Psoas muscle (tissue), 8 donors: ENCODE results near the gene ISL2. TPM values are rescaled to one million over a fixed set of nuclear protein-coding genes. Genes with fewer than 3 reads are reported as not detected.
"Not testable (repeated sequence)": the region's sequence is repeated elsewhere in the genome, so short reads cannot be mapped to it uniquely, and the experiment has no call there.

Experiments used
- ATAC-seq, 4 donors: fragments of 200-7000 bp; cut with Tn5 transposase; one replicate each; pipeline ENCODE4 v1.9.1; 2020; ENCODE audit warnings: moderate library complexity in 3 of 4, mild to moderate bottlenecking in 2 of 4
- DNase-seq, 2 donors: peaks; one replicate each; pipeline ENCODE4 v3.0.0-alpha.2; 2020
- H3K27ac ChIP-seq: fragments of 200-600 bp; one replicate; pipeline ENCODE4 v1.8.0; 2022
- H3K27me3 ChIP-seq, 3 donors: fragments of 200-600 bp in 1 of 3; one replicate each; pipeline versions ENCODE4 v1.6.1 to v1.8.0; 2013 to 2022; ENCODE audit warnings: low read length in 2 of 3, mild to moderate bottlenecking in 2 of 3, moderate library complexity in 1 of 3; ENCODE audit not compliant: insufficient read depth in 3 of 3
- H3K36me3 ChIP-seq, 2 donors: fragments of 200-600 bp in 1 of 2; one replicate each; pipeline versions ENCODE4 v1.6.1 to v1.8.0; 2013 to 2022; ENCODE audit warnings: low read depth in 1 of 2, mild to moderate bottlenecking in 1 of 2, moderate library complexity in 1 of 2; ENCODE audit not compliant: insufficient read depth in 1 of 2
- H3K4me1 ChIP-seq: fragments of 200-600 bp; one replicate; pipeline ENCODE4 v1.8.0; 2022
- H3K4me3 ChIP-seq: fragments of 200-600 bp; one replicate; pipeline ENCODE4 v1.8.0; 2022; ENCODE audit warnings: mild to moderate bottlenecking
- H3K9me3 ChIP-seq: fragments of 200-600 bp; one replicate; pipeline ENCODE4 v1.8.0; 2022
- CTCF ChIP-seq: fragments of 200-600 bp; IDR thresholded peaks from one replicate; pipeline ENCODE4 v1.8.0; 2022; ENCODE audit warnings: antibody characterized with exemption
- whole genome bisulfite sequencing, 3 donors: extraction: QIAGEN DNeasy Blood & Tissue Kit; methylation state at CpG; one replicate each; pipeline versions ENCODE4 v1.1.6 to v1.1.7; 2013; 5-methylcytosine and 5-hydroxymethylcytosine counted together
- intact Hi-C, 2 donors: fragments of 100-400 bp; cut with DNase I; formaldehyde crosslinking; loops; one replicate each; pipeline versions ENCODE4 v1.11.0 to v1.14.2; 2022
- long read RNA-seq, 2 donors: library from polyadenylated mRNA; unstranded; transcript quantifications; one replicate each; pipeline ENCODE4 v2.0.0, GENCODE V29; 2021
- polyA plus RNA-seq, 3 donors: library from polyadenylated mRNA; stranded (reverse); fragments of 200-250 nt; gene quantifications; one replicate each; pipeline ENCODE4 v1.2.3, GENCODE V29; 2013
- total RNA-seq, 4 donors: library from RNA; stranded (reverse); fragmentation: NEBNext Ultra II Directional in 2 of 4; extraction: Animal tissue kit (Norgen Biotek cat#: 25700) in 2 of 4; gene quantifications; one replicate each; pipeline versions ENCODE4 v1.2.1 to v1.2.4, GENCODE V29; 2021 to 2023
- donor health status: healthy with polysubstance abuse.
- donor health status: DM: no; HTN: no; CAD: no; lungs with moderate emphysema.
- donor health status: Bipolar disorder and iron deficiency.
- donor health status: healthy.
- donor health status: DM: yes; HTN: yes; CAD: no.
- donor health status: DM: no; HTN: no; CAD: no.
- donor health status: DM: no; HTN: no; CAD: no.
- donor health status: DM: yes; HTN: yes; CAD: no.

Gene ISL2
- not detected for total RNA-seq
- not detected for polyA plus RNA-seq
- long read RNA-seq, donor 1 = 0 reads
- long read RNA-seq, donor 2 = 0 reads

- ATAC-seq (no peak), DNase-seq (no peak)
- Histone ChIP-seq H3K4me3 (peak within 1 kb of the TSS; percentile 49), H3K36me3 (no peaks in the 10 kb centered on the region), H3K27me3 (peaks cover 0 to 84% (median 60%) of the 10 kb centered on the region in 3 donors), H3K9me3 (no peaks in the 10 kb centered on the region), H3K4me1 (peaks cover 45% of the 10 kb centered on the region), H3K27ac (no peak within 1 kb of the TSS)
- intact Hi-C loops = no loop called here
- 5 to 6% (median 6%) methylated on average over 40 of the region's 40 CpGs for WGBS, 3 donors
- TF ChIP-seq CTCF = no peak
Observed at GRCh38 chr15:76336254-76337058, at the start of gene ISL2. TSS of gene ISL2 (plus strand) at chr15:76336773. CDS start at chr15:76336884, 111 bp downstream.

GRCh38 chr15:76289582-76289981 is 47.0 kb upstream of the ISL2 start:
- no peak for ATAC-seq
- Histone ChIP-seq H3K27ac (no peak overlapping the region), H3K36me3 (peaks cover 0 to 57% of the 10 kb centered on the region in 2 donors), H3K27me3 (no peaks in the 10 kb centered on the region), H3K4me3 (no peak overlapping the region), H3K4me1 (peaks cover 23% of the 10 kb centered on the region), H3K9me3 (no peaks in the 10 kb centered on the region)
- intact Hi-C loops = no loop called here
- TF ChIP-seq CTCF = no peak
- no peak for DNase-seq
- 35 to 46% (median 44%) methylated on average over 3 of the region's 3 CpGs for WGBS, 3 donors

GRCh38 chr15:76293361-76293760 is 43.2 kb upstream of the ISL2 start:
- DNase-seq (no peak), ATAC-seq (no peak)
- no peak overlapping the region for H3K27ac ChIP-seq
- intact Hi-C loops = no loop called here
- no peak for TF ChIP-seq CTCF
- H3K9me3 ChIP-seq = no peaks in the 10 kb centered on the region
- H3K4me3 ChIP-seq = no peak overlapping the region
- WGBS, 3 donors = 34 to 51% (median 40%) methylated on average over 1 of the region's 1 CpG
- H3K27me3 ChIP-seq = no peaks in the 10 kb centered on the region
- peaks cover 26% of the 10 kb centered on the region for H3K4me1 ChIP-seq
- peaks cover 0 to 20% of the 10 kb centered on the region in 2 donors for H3K36me3 ChIP-seq

GRCh38 chr15:76294463-76294862 is 42.1 kb upstream of the ISL2 start:
- DNase-seq, H3K9me3 ChIP-seq, H3K27ac ChIP-seq, H3K27me3 ChIP-seq, intact Hi-C loops, H3K4me3 ChIP-seq: not testable (repeated sequence)
- H3K36me3 ChIP-seq = peaks cover 0 to 17% of the 10 kb centered on the region in 2 donors
- 49 to 81% (median 55%) methylated on average over 1 of the region's 1 CpG for WGBS, 3 donors
- peaks cover 26% of the 10 kb centered on the region for H3K4me1 ChIP-seq
- ATAC-seq = peak in 2 of 4 donors; percentile 45 to 60

GRCh38 chr15:76296849-76297248 is 39.7 kb upstream of the ISL2 start:
- Histone ChIP-seq H3K36me3 (peaks cover 0 to 6% of the 10 kb centered on the region in 2 donors), H3K27me3 (no peaks in the 10 kb centered on the region), H3K27ac (no peak overlapping the region), H3K4me1 (peaks cover 26% of the 10 kb centered on the region), H3K4me3 (no peak overlapping the region), H3K9me3 (no peaks in the 10 kb centered on the region)
- TF ChIP-seq CTCF = no peak
- 89 to 98% (median 93%) methylated on average over 1 of the region's 1 CpG for WGBS, 3 donors
- no peak for ATAC-seq
- no peak for DNase-seq
- intact Hi-C loops = no loop called here

GRCh38 chr15:76297951-76298350 is 38.6 kb upstream of the ISL2 start:
- H3K9me3 ChIP-seq, intact Hi-C loops, H3K27me3 ChIP-seq, H3K36me3 ChIP-seq, ATAC-seq, H3K27ac ChIP-seq, DNase-seq, H3K4me3 ChIP-seq: not testable (repeated sequence)
- WGBS, 3 donors = 96 to 97% (median 97%) methylated on average over 4 of the region's 4 CpGs
- H3K4me1 ChIP-seq = peaks cover 25% of the 10 kb centered on the region
